Measurements from ENCODE around the gene TTLL12. TPM values are rescaled to one million over a fixed set of nuclear protein-coding genes. Genes with fewer than 3 reads are reported as not detected.

Gene TTLL12
- polyA plus RNA-seq, 2 of the 4 experiments (the other 2 are of a cell fraction): 8.6 to 18.7 TPM

DNA sequence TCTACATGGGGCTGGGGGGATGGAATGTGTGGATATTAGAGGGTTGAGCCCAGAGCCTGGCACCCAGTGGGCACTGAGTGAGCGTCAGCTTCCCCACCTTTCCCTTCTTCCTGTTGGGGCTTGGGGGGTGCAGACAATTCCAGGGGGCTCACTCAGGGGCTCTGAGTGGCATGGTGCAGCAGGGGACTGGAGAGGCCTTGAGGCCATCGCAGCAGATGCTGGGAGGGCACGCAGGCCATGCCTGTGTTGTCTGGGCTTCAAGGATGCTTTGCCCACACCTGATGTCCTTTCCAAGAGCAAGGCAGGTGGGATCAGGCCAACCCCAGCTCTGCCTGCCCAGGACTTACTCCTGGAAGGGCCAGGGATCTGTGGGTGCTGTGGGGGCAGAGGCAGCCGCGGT is 11.2 kb upstream of the TTLL12 start:
- TF ChIP-seq, protein P1, sequence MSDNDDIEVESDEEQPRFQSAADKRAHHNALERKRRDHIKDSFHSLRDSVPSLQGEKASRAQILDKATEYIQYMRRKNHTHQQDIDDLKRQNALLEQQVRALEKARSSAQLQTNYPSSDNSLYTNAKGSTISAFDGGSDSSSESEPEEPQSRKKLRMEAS (IDR thresholded peaks at IDR 0.05): no peak
- TF ChIP-seq HOXB13 (CRISPR knock-in tag; IDR thresholded peaks at IDR 0.05; ENCODE audit: low read depth): no peak
- no peak for TF ChIP-seq CEBPB (IDR thresholded peaks at IDR 0.05)
- no peak for TF ChIP-seq FOSB (CRISPR knock-in tag; IDR thresholded peaks at IDR 0.05)
- TF ChIP-seq SMC3 (IDR thresholded peaks at IDR 0.05): no peak
- no peak for TF ChIP-seq RAD21 (conservative IDR thresholded peaks at IDR 0.05 in 1 of 2, IDR thresholded peaks at IDR 0.05 in 1 of 2)
- no peak for TF ChIP-seq HOXA7 (CRISPR knock-in tag; IDR thresholded peaks at IDR 0.05)

DNA sequence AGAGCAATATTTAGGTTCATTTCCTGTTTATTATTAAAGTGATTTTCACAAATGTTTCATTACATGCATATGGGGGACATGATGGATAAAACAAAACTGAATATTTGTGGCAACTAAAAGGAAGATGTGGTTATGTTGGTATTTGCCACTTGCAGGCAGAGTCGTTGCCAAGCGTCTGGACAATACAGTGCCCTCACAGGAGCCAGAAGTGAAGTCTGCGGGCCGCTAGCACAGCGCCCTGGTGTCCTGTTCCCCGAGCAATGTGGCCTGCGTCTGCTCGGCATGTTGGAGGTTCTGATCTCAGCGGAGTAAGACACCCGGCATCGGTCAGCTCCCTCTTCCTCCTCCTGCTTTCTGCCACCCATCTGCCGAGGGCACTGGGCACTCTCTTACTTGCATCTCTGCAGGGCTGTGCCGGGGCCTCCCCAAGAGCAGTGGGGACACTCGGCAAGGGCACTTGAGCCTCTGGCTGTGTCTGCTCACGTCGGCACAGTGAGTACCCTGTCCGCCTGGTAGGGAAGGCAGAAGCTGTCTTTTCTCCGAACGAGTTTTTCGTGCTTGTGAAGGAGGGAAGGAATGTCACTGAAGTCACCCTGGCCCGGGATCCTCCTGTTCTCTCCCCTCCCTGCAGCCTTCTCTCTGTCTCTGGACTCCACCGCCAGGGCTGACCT is 10.5 kb upstream of the TTLL12 start:
- H3K4me2 ChIP-seq: no peak overlapping the region
- CTCF ChIA-PET: interaction anchor here (0.6 to 2.1 kb wide), 2 partner anchors 10 to 1827 kb away, joined by 4 to 10 read pairs; partner anchors contain the start of gene TTLL12
- no peaks in the 10 kb centered on the region for H3K9me3 ChIP-seq
- no peak overlapping the region for H3K27ac ChIP-seq
- no peaks in the 10 kb centered on the region for H3K4me1 ChIP-seq
- POLR2A ChIA-PET: interaction anchor here (0.8 kb wide), 1 partner anchor 10 kb away, joined by 3 read pairs; no protein-coding TSS in a partner anchor
- ATAC-seq (no peak), FAIRE-seq (no peak), DNase-seq (ENCODE audit: low read depth in 1 of 2, low spot score in 1 of 2) (no peak)
- TF ChIP-seq EP300 (IDR thresholded peaks at IDR 0.05) (no peak), KDM1A (IDR thresholded peaks at IDR 0.05; ENCODE audit: low read depth) (no peak), POLR2AphosphoS2 (conservative IDR thresholded peaks at IDR 0.05; ENCODE audit: low read length) (no peak), MAZ (IDR thresholded peaks at IDR 0.05; ENCODE audit: borderline replicate concordance, low read depth, low read length) (no peak), NFE2L2 (conservative IDR thresholded peaks at IDR 0.05; ENCODE audit: low read length) (no peak), HOXB5 (CRISPR knock-in tag; IDR thresholded peaks at IDR 0.05) (no peak), JUNB (IDR thresholded peaks at IDR 0.05) (no peak)
- TF ChIP-seq, protein P2, sequence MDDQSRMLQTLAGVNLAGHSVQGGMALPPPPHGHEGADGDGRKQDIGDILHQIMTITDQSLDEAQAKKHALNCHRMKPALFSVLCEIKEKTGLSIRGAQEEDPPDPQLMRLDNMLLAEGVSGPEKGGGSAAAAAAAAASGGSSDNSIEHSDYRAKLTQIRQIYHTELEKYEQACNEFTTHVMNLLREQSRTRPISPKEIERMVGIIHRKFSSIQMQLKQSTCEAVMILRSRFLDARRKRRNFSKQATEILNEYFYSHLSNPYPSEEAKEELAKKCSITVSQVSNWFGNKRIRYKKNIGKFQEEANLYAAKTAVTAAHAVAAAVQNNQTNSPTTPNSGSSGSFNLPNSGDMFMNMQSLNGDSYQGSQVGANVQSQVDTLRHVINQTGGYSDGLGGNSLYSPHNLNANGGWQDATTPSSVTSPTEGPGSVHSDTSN (IDR thresholded peaks at IDR 0.05): no peak
- TF ChIP-seq, protein P3, sequence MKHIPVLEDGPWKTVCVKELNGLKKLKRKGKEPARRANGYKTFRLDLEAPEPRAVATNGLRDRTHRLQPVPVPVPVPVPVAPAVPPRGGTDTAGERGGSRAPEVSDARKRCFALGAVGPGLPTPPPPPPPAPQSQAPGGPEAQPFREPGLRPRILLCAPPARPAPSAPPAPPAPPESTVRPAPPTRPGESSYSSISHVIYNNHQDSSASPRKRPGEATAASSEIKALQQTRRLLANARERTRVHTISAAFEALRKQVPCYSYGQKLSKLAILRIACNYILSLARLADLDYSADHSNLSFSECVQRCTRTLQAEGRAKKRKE (CRISPR knock-in tag; IDR thresholded peaks at IDR 0.05; ENCODE audit: low read depth): no peak
- TF ChIP-seq, protein P4, sequence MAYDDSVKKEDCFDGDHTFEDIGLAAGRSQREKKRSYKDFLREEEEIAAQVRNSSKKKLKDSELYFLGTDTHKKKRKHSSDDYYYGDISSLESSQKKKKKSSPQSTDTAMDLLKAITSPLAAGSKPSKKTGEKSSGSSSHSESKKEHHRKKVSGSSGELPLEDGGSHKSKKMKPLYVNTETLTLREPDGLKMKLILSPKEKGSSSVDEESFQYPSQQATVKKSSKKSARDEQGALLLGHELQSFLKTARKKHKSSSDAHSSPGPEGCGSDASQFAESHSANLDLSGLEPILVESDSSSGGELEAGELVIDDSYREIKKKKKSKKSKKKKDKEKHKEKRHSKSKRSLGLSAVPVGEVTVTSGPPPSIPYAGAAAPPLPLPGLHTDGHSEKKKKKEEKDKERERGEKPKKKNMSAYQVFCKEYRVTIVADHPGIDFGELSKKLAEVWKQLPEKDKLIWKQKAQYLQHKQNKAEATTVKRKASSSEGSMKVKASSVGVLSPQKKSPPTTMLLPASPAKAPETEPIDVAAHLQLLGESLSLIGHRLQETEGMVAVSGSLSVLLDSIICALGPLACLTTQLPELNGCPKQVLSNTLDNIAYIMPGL (CRISPR knock-in tag; IDR thresholded peaks at IDR 0.05; ENCODE audit: borderline replicate concordance): no peak
- TF ChIP-seq, protein P5, sequence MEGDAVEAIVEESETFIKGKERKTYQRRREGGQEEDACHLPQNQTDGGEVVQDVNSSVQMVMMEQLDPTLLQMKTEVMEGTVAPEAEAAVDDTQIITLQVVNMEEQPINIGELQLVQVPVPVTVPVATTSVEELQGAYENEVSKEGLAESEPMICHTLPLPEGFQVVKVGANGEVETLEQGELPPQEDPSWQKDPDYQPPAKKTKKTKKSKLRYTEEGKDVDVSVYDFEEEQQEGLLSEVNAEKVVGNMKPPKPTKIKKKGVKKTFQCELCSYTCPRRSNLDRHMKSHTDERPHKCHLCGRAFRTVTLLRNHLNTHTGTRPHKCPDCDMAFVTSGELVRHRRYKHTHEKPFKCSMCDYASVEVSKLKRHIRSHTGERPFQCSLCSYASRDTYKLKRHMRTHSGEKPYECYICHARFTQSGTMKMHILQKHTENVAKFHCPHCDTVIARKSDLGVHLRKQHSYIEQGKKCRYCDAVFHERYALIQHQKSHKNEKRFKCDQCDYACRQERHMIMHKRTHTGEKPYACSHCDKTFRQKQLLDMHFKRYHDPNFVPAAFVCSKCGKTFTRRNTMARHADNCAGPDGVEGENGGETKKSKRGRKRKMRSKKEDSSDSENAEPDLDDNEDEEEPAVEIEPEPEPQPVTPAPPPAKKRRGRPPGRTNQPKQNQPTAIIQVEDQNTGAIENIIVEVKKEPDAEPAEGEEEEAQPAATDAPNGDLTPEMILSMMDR (IDR thresholded peaks at IDR 0.05): no peak
- H3K4me3 ChIP-seq: no peak overlapping the region
- 84% methylated on average over 22 of the region's 22 CpGs for WGBS (ENCODE audit: missing lambda C conversion rate)

More for the DNA sequence above, 11.2 kb upstream of the TTLL12 start:
- Histone ChIP-seq H3K4me1 (no peaks in the 10 kb centered on the region), H3K27ac (no peak overlapping the region), H3K4me2 (no peak overlapping the region), H3K4me3 (no peak overlapping the region), H3K9me3 (no peaks in the 10 kb centered on the region)
- POLR2A ChIA-PET: interaction anchor here (0.8 kb wide), 1 partner anchor 10 kb away, joined by 3 read pairs; no protein-coding TSS in a partner anchor
- DNase-seq (ENCODE audit: low read depth in 1 of 2, low spot score in 1 of 2) (no peak), ATAC-seq (no peak), FAIRE-seq (no peak)
- WGBS (ENCODE audit: missing lambda C conversion rate): 77% methylated on average over 4 of the region's 5 CpGs
- CTCF ChIA-PET: interaction anchor here (2.1 kb wide), 1 partner anchor 11 kb away, joined by 10 read pairs; the partner anchor contains the start of gene TTLL12
